GM19239 (cell line): ENCODE results near the gene INO80.
"Not testable (repeated sequence)": the region's sequence is repeated elsewhere in the genome, so short reads cannot be mapped to it uniquely, and the experiment has no call there.

Experiments used
- DNase-seq: peaks from one replicate; pipeline ENCODE4 v3.0.0; 2011; ENCODE audit warnings: low spot score; ENCODE audit not compliant: insufficient read length
- FAIRE-seq: peaks from 2 replicates; lab custom pipeline; 2011; peaks lifted over from hg19 to GRCh38; lab: Jason Lieb, UNC

The INO80 gene

GRCh38 chr15:40954158-40954848 lies 161.8 kb downstream of the INO80 start:
- DNase-seq, result not testable (repeated sequence)

DNA sequence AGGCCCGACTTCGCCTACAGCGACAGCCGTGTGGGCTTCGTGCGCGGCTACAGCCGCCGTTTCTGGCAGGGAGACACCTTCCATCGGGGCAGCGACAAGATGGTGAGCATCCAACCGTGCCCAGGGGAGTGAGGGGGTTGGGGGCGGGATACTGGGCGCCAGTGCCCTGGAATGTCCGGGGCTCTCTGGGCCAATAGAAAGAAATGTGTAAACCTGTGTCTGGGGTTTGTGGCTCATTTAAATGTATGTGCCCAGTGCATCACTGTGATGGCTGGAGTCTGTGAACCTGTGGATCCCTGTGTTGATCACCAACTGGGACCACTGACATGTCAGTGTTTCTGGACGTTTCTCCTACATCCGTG lies 162.4 kb downstream of the INO80 start:
- DNase-seq, result no peak
- FAIRE-seq, result no peak

More at GRCh38 chr15:40954158-40954848, 161.8 kb downstream of the INO80 start:
- FAIRE-seq, result not testable (repeated sequence)

GRCh38 chr15:40952901-40953712 lies 163.0 kb downstream of the INO80 start, which contains the start of gene CHAC1:
TSS of gene CHAC1 (plus strand) at chr15:40953471. CDS start at chr15:40953584, 113 bp downstream.
- FAIRE-seq (peak; percentile 94), DNase-seq (peak; percentile 99)

DNA sequence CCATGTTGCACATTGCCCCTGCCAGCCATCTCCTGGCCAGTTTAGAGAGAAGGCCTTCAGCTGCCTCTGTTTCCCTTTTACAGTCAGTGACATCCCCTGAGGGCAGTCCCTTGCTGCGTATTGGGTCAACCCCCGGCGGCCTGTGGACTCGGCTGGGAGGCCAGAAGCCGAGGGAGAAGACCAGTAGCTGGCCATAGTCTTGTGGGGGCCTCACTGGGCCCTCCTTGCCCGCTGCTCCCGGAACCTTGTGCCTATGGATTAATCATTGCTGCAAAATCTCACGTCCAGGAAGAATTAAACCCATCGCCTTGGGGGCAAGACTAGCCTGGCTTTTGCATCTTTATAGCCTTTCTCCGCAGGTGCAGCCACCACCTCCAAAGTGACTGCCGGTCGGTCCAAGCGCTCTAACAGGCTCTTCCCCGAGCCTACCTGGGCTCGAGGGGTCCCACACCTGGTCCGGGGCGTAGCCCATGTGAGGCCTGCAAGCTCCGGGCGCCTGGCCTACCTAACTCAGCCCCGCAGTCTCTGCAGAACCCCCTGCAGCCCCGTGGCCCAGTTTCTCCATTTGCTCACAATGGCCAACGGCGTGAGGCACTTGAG lies 163.7 kb downstream of the INO80 start:
- no peak for DNase-seq
- FAIRE-seq, result no peak

DNA sequence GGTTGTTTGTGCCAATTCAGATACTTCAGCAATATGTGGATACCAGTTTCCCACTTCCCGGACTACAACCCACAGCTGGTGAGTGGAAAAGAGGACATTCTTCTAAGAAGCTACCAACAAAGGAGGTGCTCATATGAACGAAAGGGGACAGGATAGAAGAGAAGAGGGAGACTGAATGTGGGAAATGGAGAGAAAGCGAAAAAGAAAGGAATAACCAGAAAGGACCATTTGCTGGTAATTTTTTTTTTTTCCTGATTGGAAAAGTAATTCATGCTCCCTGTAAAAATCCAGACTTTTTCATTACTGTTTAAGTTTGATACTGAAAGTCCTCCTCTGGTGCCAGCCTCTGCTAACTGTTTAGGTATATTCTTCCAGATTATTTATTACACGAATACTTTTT lies 164.3 kb downstream of the INO80 start:
- DNase-seq (no peak), FAIRE-seq (no peak)

DNA sequence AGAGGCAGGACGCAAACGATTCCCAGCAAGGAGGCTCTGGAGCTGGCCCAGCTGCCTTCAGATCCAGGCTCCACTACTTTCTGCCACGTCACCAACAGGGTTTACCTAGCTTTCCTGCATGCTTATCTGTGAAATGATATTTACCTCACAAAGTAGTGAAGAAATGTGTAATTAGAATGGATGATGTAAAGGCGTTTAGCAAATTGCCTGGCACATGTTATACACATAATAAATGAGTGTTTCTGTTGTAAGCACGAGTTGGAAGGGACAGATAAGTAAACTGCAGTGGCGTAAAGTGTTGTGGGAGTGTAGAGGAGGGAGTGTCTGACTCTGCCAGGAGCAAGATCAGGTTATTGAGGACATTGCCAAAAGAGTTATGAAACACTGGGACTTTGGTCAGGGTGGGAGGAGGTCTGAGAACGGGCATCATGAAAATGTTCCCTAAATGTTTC lies 166.3 kb downstream of the INO80 start:
- no peak for DNase-seq
- no peak for FAIRE-seq

GRCh38 chr15:40948706-40949473 lies 167.2 kb downstream of the INO80 start:
- FAIRE-seq (no peak), DNase-seq (no peak)

GRCh38 chr15:40944510-40945296 lies 171.4 kb downstream of the INO80 start:
- DNase-seq (no peak), FAIRE-seq (no peak)

GRCh38 chr15:40943764-40944365 lies 172.2 kb downstream of the INO80 start:
- no peak for FAIRE-seq
- no peak for DNase-seq

DNA sequence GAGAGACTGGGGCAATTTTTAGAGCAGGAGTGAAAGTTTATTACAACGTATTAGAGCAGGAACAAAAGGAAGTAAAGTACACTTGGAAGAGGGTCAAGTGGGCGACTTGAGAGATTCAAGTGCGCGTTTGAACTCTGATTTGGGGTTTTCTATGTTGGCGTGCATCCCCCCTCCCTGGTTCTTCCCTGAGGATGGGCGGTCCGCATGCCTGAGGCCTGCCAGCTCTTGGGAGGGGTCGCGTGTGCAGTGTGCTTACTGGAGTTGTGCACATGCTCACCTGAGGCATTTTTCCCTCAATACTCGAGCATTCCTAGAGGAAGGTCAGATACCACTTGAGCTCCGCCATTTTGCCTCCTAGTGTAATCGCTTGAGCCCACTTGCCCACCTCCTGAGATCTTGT lies 173.2 kb downstream of the INO80 start:
- DNase-seq (no peak), FAIRE-seq (no peak)

- peak; percentile 64 for FAIRE-seq
- no peak for DNase-seq
Observed at GRCh38 chr15:40942337-40942854, 173.7 kb downstream of the INO80 start.

- DNase-seq (peak; percentile 85), FAIRE-seq (peak; percentile 45)
Observed at GRCh38 chr15:40941528-40942336, 174.3 kb downstream of the INO80 start.

DNA sequence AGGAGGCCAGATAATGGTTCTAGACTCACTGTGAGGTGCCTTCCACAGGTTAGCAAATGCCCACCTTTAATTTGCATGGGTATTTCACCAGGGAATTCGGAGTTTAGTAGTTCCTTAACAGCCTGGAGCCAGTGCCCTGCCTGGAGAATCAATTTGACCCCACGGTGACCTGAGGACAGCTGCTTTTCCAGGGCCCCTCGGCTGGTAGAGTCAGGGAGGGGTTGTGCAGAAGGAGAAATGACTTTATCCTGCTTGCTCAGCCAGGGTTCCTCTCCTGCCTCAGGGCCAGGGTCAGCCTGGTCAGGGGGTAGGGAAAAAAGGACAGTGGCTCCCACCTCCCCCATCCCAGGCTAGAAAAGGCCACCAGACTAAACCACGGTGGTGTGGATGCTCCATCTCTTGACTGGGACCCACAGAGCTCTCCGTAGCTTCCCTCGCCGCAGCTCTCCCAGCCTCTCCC lies 175.0 kb downstream of the INO80 start:
- no peak for DNase-seq
- peak; percentile 21 for FAIRE-seq

DNA sequence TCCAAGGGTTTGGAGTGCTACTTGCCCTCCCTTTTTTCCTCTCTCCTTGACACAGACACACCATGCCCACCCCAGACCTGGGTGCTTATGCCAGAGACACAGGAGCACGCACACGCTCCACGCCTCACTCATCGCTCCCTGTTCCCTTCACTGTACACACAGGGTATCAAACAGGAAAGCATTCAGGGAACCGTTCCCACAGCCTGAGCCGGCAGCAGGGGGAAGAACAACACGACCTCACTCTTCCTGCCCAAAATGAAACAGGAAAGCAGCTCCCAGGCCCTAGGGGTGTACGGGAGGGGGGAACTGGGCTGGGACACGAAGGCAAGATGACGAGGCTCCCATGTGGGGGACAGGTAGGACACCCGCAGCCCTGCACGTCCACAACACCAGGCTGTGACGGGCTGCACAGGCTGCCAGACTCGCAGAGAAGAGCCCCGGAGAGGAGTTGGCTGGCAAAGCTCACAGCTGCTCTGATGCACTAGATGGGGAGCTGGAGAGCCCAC lies 175.7 kb downstream of the INO80 start:
- DNase-seq (no peak), FAIRE-seq (peak; percentile 94)

GRCh38 chr15:40938536-40938870 lies 177.6 kb downstream of the INO80 start:
- FAIRE-seq (no peak), DNase-seq (no peak)

- FAIRE-seq (no peak), DNase-seq (no peak)
Observed at GRCh38 chr15:40937762-40938535, 178.1 kb downstream of the INO80 start.
